Measurements from ENCODE around the gene NLRP1. TPM values are rescaled to one million over a fixed set of nuclear protein-coding genes. Genes with fewer than 3 reads are reported as not detected.
"Not testable (repeated sequence)": the region's sequence is repeated elsewhere in the genome, so short reads cannot be mapped to it uniquely, and the experiment has no call there.

Gene NLRP1
- total RNA-seq, 1 donor from 2014 or later, result 11.7 TPM

DNA sequence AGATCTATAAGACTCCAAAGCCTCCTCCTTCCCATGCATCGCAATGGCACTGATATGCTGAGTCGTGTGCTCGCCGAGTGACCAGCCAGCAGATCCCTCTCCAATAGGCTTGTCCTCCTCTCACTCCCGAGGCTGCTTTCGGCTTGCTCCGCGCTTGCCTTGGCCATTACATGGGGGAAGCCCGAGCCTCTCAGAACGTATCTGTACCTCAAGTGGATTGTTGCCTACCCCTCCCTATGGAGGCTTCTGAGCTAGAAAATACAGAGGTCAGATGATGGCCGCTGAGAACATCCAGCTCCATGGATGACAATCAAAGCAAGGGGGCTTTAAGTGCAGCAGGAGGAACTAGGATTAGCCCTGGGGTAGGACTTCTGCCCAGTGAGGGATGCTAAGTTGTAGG is 7.7 kb upstream of the NLRP1 start:
- DNase-seq (ENCODE audit: low spot score), result no peak
- intact Hi-C loops (cut with DNase I), result no loop called here

DNA sequence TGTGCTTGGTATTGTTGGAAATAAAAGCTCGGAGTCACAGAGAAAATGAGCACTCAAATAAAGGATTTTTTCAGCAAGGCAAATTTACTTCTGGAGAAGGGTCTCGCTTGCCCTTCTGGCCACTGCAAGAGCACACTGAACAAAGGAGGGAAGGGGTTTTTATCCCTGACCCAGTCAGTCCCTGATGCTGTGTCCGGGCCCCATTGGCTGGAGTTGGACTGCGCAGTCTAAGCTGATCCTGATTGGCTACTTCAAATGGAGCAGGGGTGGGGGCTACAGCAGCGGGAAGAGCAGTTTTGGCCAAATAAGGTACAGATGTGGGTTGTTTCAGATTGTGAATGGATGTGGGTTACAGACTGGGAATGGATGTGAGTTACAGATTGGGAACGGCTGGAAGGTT is 4.3 kb upstream of the NLRP1 start:
- intact Hi-C loops (cut with DNase I), result loop anchor here (5.0 kb wide), 2 partner anchors 119 to 849 kb away; partner anchors contain the start of gene AIPL1
- no peak for DNase-seq (ENCODE audit: low spot score)

DNA sequence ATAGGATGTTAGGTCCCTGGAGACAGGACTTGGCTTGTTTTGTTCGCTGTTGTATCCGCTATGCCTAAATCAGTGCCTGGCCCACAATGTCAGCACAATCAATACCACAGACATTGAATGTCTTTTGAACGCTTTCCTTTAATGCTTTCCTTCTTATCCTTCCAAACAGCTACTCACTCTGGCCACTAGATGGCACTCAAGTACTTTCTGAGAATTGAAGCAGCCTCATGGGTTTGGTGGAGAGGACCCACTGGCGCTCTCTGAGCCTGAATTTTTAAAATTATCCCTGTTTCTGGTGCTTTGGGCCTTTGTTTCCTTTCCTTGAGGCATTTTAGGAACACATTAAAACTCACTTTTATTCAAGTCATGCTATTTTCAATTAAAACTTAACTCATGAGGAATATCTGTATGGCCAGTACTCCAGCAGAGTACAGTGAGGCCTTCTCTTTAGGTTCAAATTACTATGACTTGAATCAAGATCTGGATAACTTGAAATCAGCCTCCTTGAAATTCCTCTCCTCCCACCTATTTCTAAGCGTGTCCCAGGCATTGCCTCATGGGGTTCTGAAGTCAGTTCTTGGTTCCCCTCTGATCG is 3.2 kb upstream of the NLRP1 start:
- no peak for DNase-seq (ENCODE audit: low spot score)
- intact Hi-C loops (cut with DNase I), result loop anchor here (1.0 to 5.0 kb wide), 3 partner anchors 120 to 850 kb away; partner anchors contain the start of gene AIPL1

DNA sequence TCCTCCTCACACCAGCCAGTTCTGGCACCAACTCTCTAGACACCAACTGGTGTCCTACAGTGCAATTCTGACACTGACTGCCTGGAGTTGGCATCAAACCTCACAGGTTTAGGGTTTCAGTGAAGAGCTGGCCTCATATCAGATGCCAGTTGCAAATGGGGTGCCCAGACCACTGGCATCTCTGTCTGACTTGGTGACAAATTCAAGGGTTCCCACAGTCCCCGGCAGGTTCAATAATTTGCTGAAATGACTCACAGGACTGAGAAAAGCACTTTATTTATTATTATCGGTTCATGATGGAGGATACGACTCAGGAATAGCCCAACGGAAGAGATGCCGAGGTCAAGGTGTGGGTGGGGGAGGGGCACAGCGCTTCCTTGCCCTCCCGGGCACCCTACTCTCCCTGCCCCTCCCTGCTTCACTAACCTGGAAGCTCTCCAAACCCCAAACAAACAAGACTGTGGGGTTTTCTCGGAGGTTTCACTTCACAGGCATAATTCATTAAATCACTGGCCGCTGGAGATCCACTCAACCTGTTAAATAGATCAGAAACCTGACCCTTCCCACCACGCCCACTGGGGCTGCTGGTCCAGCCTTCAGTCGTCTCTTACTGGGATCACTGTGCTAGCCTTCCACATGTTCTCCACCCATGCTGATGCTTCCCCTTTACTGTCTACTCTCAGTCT is 1.7 kb upstream of the NLRP1 start:
- DNase-seq (ENCODE audit: low spot score), result no peak

DNA sequence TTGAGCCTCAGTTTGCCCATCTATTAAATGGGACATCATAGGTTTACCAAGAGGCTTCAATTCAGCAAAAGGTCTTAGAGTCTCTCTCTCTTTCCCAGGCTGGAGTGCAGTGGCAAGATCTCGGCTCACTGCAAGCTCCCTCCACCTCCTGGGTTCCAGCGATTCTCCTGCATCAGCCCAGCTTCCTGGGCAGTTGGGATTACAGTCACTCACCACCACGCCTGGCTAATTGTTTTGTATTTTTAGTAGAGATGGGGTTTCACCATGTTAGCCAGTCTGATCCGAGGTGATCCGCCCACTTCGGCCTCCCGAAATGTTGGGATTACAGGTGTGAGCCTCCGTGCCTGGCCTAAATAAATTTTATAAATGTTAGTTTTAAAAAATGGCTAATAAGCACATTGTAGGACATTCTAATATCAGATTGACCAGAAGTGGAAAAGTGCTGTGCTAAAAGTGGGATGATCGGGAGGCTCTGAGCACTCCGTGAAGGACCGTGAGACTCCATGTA is 1.0 kb upstream of the NLRP1 start:
- intact Hi-C loops (cut with DNase I), result loop anchor here (5.0 kb wide), 2 partner anchors 122 to 852 kb away; partner anchors contain the start of gene AIPL1

More for the DNA sequence above, 1.7 kb upstream of the NLRP1 start:
- intact Hi-C loops (cut with DNase I), result loop anchor here (5.0 kb wide), 2 partner anchors 121 to 851 kb away; partner anchors contain the start of gene AIPL1

DNA sequence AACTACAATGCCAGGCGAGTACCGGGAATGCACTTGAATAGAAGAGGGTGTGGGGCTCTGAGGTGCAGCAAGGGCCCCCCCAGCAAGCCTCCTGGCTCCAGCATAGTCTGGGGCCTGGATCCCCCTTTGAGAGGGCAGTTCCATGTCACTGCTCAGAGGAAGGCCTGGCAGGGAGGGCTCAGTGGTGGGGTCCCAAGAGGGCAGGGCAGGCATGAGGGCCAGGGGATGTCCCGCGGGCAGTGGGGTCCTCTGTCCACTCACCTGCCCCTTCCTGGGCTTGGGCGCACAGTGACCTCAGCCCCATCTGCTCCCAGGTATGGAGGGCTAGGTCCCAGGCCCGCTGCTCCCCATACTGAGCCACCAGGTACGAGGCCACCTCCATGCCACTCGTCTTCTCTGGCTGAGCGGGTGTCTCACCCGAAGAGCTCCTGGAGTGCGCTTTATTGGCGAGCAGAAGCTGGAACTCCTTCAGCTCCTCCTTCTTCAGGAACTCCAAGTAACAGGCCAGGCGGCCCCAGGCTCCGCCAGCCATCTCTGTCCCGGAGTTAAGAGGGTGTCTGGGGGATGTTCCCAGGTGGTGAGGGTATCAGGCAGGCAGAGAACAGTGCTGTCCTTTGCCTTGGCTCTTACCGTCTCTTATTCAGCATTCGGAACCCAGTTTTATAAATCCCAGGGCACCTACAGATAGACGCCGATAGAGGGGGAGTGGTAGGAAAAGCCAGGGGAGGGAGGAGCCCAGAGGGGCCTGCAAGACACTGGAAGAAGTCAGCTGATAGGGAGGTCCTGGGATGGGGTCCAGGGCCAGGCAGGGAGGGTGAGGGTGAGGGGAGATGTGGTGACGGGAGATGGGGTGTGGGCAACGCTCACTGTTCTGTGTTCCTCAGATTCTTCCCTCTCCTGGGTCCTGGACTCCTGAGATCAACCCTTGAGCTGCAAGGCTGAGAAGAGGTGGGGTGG is 605 bp downstream of the NLRP1 start:
- DNase-seq (ENCODE audit: low spot score), result no peak
- intact Hi-C loops (cut with DNase I), result no loop called here

More for the DNA sequence above, 1.0 kb upstream of the NLRP1 start:
- DNase-seq (ENCODE audit: low spot score), result no peak

DNA sequence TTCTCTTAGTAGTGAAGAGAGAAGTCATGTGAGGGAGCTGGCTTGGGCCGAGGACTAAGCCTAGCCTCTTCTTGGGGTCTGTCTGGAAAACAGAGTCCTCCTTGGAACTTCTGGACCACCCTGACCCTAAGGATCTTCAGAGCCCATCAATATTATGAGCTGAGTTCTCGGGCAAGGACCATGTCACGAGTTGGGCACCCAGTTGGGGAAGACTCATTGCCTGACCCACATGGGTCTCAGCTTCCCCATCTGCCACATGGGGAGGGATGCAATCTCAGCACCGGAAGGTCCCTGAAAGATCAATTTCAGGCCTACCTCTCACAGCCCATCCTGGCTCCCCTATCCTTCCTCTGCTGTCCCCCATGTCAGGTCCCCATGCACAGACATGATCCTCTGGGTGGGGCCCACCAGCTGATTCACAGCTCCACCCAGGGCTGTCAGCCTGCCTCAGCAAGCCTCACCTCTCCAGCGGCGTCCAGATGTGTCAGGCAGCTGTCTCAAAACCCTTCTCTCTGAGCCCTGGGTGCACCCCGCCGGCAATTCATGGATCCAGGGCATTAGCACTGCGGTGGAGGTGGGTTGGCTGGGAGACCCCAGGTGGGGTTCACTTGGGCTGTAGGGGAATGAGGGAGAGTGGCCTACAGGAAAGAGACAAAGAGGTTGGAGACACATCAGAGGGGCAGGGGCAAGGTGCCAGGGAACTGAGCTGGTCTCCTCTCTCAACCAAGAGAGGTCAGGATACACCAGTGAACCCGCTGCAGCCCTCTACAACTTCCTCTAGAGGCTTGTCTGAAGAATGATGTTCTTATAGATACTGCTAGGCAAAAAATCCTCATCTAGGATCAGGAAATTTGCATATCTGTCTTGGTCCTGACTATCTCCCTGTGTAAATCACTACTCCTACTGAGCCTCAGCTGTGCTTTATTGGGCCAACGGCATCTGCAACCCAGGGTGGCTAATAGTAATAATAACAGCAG is 1.8 kb downstream of the NLRP1 start:
- intact Hi-C loops (cut with DNase I), result no loop called here
- no peak for DNase-seq (ENCODE audit: low spot score)

DNA sequence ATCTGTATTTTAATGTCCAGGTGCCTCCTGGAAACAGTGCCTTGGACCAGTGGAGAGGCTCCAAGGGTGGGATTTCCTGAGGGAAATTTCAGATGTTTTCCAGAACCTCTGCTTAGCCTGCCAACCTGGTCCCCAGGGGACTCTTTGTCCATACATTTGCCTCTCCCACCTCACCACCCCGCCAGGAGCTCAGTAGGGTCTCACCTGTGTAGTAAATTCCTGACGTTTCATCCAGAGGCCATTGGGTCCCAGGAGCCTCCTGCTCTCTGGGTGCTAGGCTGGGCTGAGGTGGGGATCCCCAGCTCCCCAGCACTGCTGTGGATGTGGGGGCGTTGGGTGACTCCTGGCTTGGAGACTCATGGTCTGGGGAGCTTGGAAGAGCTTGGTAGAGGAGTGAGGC is 2.7 kb downstream of the NLRP1 start:
- intact Hi-C loops (cut with DNase I), result no loop called here
- no peak for DNase-seq (ENCODE audit: low spot score)

DNA sequence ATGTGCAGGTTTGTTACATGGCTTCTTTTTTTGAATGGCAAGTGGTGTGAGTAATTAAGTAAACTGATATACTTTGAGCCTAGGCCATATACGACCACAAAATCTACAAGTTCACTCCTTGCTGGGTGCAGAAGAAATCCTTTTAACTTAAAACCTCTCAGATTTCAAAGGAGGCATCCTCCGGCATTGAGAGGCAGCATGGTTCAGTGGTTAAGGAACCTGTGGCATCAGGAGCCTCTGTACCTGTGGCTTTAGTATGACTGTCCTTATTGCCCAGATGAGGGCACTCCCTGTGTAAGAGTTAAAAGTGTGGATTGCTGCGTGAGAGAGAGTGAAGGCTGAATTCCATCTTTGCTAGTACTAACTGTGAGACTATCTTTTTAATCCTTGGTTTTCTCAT is 3.3 kb downstream of the NLRP1 start:
- intact Hi-C loops (cut with DNase I), result no loop called here
- no peak for DNase-seq (ENCODE audit: low spot score)

DNA sequence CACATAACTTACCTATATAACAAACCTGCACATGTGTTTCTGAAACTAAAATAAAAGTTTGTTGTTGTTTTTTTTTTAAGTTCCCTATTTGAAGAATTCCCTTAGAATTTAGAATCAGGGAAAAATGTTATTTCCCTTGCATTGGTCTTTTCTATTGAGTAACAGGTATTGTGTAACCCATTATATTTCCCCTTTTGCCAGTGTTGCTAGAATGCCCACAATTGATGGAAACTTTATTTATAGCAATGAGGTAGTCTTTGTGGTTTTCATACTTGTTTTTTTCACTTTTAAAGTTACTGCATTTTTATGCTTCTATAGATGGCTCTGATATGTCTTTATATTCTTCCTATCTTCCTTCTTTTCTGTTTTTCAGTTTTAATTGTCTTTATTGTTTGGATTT is 3.9 kb downstream of the NLRP1 start:
- intact Hi-C loops (cut with DNase I), result no loop called here
- DNase-seq (ENCODE audit: low spot score), result no peak

DNA sequence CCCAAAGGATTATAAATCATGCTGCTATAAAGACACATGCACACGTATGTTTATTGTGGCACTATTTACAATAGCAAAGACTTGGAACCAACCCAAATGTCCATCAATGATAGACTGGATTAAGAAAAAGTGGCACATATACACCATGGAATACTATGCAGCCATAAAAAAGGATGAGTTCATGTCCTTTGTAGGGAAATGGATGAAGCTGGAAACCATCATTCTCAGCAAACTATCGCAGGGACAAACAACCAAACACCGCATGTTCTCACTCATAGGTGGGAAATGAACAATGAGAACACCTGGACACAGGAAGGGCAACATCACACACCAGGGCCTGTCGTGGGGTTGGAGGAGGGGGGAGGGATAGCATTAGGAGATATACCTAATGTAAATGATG is 5.5 kb downstream of the NLRP1 start:
- intact Hi-C loops (cut with DNase I); DNase-seq (ENCODE audit: low spot score): not testable (repeated sequence)

DNA sequence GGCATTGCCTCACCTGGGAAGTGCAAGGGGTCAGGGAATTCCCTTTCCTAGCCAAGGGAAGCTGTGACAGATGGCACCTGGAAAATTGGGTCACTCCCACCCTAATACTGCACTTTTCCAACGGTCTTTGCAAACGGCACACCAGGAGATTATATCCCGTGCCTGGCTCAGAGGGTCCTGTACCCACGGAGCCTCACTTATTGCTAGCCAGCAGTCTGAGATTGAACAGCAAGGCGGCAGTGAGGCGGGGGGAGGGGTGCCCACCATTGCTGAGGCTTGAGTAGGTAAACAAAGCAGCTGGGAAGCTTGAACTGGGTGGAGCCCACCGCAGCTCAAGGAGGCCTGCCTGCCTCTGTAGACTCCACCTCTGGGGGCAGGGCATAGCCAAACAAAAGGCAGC is 11.3 kb downstream of the NLRP1 start:
- intact Hi-C loops (cut with DNase I); DNase-seq (ENCODE audit: low spot score): not testable (repeated sequence)

DNA sequence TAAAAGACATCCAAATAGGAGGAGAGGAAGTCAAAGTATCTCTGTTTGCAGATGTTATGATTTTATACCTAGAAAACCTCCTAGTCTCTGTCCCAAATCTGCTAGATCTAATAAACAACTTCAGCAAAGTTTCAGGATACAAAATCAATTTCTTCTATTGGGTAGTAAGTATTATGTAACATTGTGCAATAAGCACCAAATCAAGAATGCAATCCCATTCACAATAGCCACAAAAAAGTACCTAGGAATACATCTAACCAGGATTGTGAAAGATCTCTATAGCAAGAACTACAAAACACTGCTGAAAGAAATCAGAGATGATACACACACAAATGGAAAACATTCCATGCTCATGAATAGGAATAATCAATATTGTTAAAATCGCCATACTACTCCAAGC is 13.0 kb downstream of the NLRP1 start:
- intact Hi-C loops (cut with DNase I), result no loop called here
- DNase-seq (ENCODE audit: low spot score), result no peak

DNA sequence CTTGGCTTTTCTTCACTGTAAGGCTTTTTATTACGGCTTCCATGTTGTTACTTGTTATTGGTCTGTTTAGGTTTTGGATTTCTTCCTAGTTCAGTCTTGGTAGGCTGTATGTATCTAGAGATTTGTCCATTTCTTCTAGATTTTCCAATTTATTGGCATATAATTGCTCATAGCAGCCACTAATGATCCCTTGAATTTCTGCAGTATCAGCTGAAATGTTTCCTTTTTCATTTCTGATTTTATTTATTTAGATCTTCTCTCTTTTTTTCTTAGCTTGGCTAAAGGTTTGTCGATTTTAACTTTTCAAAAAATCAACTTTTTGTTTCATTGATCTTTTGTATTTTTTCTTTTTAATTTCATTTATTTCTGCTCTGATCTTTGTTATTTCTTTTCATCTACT is 18.5 kb downstream of the NLRP1 start:
- intact Hi-C loops (cut with DNase I), result no loop called here
- no peak for DNase-seq (ENCODE audit: low spot score)

DNA sequence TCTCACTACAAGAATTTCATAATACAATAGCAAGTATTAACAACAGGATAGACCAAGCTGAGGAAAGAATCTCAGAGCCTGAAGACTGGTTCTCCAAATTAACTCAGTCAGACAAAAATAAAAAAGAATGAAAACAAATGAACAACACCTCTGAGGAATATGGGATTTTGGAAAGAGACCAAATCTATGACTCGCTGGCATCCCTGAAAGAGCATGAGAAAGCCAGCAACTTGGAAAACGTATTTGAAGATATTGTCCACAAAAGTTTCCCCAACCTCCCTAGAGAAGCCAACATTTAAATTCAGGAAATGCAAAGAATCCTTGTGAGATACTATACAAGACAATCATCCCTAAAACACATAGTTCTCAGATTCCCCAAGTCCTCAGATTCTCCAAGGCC is 20.9 kb downstream of the NLRP1 start:
- DNase-seq (ENCODE audit: low spot score), result no peak
- intact Hi-C loops (cut with DNase I), result no loop called here

DNA sequence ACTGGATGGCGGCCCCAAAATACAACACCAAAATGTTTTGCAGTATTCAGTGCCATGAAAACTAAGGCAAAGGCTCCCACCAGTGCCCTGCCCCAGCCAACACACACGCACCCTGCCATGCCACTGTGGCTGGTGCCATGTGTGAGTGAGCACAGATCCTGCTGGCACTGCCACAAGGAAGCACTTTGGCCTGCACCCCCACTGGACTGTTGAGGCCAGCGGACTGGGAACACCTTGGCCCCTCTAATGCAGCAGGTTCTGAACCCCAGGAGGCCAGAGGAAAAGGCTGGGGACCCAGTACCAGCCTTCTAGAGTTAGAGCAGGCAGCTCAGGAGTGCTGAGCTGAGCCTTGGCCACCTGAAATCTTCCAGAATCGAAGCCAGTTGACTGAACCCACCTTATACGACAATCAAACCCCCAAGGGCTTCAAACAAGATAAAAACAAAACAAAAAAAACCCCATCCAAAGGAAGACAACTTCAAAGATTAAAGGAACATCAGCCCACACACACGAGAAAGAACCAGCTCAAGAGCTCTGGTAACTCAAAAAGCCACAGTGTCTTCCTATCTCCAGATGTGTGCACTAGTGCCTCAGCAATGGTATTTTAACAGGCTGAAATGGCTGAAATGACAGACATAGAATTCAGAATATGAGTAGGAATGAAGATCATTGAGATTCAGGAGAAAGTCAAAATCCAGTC is 21.5 kb downstream of the NLRP1 start:
- intact Hi-C loops (cut with DNase I), result no loop called here
- no peak for DNase-seq (ENCODE audit: low spot score)

DNA sequence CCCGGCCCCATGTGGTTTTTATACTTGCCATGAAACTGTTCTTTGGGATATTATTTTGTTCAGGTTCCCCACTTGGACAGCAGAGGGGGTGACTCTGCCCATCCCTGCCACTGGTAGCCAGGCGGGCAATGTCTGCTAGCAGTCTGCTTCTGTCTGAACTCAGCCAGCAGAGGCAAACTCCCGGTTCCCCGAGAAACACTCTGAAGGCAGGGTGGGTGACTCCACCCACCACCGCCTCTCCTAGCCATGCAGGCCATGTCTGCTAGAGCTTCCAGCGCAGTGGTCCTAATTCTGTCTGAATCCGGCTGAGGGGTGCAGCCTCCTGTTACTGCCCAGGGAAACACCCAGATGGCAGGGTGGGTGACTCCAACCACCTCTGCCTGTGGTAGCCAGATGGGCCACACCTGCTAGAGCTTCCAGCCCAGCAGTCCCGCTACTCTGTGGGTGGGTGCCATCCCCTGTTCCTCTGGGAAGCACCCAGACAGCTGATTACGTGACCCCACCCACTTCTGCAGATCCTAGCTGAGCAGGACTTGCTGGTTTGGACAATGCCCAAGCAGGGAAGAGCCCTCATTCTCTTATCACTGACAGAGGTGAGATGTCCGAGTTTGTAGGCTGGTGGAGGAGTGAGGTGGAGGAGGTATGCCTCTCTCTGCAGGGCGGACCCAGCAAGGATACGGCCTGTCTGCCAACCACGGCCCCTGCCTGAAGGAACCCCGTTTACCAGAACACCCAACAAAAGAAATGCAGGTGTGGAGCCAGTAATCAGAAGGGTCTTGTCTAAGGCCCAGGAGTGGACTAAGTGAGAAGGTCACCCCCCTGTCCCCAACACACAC is 22.4 kb downstream of the NLRP1 start:
- no peak for DNase-seq (ENCODE audit: low spot score)
- intact Hi-C loops (cut with DNase I), result no loop called here
